AG20443 (cell line): ENCODE measurements around the gene PLEKHG1.

Experiments
- DNase-seq: peaks from one replicate; pipeline ENCODE4 v3.0.0; 2012; ENCODE audit warnings: low spot score, mixed read lengths

The PLEKHG1 gene

DNA sequence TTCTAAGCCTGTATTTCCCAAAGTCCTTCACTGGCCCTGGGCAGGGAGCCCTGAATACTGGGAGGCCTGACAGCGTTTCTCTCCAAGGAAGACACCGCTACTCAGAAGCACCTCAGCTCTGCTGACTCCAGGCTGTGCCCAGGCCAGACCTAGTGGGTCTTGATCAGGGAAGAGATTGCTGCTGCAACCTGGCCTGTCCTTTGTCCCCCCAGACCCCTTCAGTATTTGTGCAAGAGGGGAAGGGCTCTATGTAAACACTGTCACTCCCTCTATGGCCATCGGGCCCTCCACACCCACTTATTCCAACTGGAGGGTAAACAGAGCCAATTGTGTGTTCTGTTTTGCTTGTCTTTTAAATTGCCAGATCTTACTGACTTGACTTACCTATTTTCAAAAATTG, 20.6 kb downstream of the PLEKHG1 start:
- DNase-seq = no peak

GRCh38 chr6:150620763-150621162, 21.1 kb downstream of the PLEKHG1 start:
- DNase-seq = no peak

- DNase-seq = no peak
These were observed 22.8 kb downstream of the PLEKHG1 start for GRCh38 chr6:150622476-150622875.

DNA sequence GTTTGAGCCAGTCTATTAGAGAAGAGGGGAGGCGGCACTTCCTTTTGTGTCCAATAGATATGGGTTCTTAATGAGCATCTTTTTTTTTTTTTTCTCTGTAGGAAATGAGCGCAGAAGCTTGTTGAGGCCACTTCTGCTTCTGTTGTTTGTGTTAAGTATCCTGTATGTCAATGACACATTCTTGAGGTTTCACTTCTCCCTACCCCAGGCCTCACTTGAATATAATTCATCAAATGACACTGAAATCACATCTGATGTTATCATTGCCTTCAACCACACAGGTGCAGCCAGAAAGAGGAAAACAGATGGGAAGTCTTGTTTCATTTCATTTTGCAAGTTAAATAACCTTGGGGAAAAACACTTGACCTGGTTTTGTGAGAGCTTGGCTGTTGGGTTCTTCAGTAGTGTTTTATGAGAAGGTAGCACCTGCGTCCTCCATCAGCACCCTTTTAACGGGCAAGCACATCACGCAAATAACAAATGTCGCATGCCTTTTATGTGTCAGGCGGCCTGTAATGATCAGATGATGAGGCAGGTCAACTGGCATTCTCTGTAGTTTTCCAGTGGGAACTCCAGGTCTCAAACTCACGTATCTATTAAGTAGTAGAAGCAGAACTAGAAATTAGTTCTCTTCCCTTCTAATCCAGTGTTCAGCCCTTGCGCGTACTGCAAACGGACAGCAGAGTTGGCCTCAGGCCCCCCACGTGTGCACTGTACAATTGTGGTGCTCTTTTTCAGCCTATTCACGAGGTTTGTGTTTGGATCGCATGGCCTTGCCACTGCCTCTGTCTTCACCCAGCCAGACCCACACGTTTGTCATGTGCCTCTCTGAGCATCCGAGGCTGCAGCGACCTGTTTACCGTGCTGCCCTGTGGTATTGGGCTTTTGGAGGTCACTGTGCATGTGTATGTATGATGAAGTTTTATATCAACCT, 23.5 kb downstream of the PLEKHG1 start:
- DNase-seq = no peak

- no peak for DNase-seq
These were observed 24.5 kb downstream of the PLEKHG1 start for GRCh38 chr6:150624191-150624590.

- DNase-seq = no peak
These were observed 26.2 kb downstream of the PLEKHG1 start for GRCh38 chr6:150625927-150626326.

DNA sequence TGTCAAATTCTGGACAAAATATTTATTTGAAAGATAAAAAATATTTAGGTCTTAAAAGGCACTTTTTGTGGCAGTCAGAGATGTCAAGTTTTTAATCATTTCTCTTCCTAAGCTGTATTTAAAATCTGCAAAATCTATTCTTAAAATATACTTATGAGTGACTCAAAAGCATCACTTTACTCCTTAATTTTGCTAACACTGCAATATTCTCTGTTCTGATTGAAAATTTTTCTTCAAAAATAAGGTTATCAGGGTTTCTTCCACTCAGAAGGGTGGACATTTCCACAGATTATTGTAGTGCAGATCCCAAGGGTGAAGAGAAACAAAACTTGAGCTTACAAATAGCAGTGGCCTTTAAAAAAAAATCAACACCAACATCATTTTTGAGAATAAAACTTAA, 27.5 kb downstream of the PLEKHG1 start:
- no peak for DNase-seq

- DNase-seq = no peak
These were observed 27.9 kb downstream of the PLEKHG1 start for GRCh38 chr6:150627585-150628025.

DNA sequence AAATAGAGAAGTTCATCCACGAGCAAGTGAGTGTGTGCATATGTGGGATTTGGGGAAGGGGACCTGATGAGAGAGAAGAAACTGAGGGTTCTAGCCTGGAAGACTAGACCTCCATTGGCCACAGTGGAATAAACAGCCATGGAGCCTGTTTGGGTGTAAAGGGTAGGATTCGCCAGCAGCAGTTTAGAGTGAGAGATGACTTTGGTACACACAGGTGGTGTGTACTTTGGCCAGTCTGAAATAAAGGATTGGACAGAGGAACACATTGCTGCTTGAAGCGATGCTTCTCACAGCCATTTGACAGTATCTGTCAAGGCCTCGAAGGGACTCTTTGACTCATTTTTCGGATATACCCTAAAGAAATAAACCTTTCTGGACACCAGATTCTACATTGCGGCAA, 29.2 kb downstream of the PLEKHG1 start:
- DNase-seq = no peak

GRCh38 chr6:150631283-150631983, 31.7 kb downstream of the PLEKHG1 start:
- no peak for DNase-seq

DNA sequence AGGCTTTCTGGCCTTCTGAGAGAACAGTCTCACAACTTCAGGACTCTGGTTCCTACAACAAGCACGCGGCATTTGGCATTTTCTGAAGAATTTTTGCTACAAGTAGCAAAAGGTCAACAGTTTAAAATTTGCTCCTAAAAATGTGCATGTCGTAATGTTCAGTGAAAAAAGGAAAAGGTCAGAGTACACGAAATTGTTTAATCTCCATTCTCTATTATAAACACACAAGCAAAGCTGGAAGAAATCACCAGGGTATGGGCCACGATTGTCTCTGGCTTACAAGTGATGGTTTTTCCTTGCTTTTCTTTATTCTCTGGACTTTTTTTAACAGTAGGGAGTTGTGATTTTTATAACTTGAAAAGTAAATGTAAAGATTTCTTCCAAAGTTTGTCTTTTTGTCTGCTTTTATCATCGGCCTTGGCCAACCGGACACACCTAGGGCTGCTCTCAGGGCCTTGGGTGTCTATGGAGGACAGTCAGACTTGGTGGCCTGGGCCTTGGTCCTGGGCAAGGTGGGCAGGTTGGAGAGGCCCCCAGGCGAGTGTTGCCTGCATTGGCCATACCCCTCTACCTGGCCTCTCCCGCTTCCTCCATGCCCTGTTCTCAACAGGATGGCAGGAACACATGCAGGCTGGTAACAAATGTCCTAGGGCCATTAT, 32.4 kb downstream of the PLEKHG1 start:
- no peak for DNase-seq

GRCh38 chr6:150632785-150633485, 33.2 kb downstream of the PLEKHG1 start:
- DNase-seq = no peak

- DNase-seq = no peak
These were observed 33.8 kb downstream of the PLEKHG1 start for GRCh38 chr6:150633486-150633834.

DNA sequence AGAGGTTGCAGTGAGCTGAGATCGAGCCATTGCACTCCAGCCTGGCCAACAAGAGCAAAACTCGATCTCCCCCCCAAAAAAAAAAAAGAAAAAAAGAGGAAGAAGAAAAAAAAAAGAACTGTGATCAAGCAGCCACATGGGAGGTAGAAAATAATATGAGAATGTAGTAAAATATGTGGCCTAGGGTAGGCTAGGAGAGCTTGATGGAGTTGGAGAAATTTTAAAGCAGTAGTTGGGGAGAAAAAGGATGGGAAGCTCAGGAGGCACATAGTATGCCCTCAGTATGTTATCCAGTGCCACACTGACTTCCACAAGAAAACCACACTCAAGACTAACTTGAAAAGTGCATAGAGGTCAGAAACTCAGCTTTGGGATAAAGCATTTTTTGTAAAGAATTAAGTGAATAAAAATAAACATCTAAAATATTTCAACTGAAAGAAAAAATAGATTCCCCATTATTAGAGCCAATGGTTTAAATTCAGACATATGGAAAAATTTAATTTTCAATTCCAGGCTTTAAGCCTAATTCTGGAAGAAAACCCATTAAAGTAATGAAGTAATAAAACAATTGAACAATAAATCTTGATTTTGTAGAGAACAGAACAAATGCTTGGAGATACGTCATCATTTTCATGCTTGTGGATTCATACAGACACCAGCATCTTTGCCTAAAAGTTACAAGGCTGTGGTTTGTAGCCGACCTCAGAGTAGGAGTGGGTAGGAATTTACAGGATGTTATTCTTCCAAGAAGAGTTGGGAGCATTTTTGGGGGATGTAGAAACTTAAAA, 34.7 kb downstream of the PLEKHG1 start:
- peak; percentile 20 for DNase-seq

DNA sequence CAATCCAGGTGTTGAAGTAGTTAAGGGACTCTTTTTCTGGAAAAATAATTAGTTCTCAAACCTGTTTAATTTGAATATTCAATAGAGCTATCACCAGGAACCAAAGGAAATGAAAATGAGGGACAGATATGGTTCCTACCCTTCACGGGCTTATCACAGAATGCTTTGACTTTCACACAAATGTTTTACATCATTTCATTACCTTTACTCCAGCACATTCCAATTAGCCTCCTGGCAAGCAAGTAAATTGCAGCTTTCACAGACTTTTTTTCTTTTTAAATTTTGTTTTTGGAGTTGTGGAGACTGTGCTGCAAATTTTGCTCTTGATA, 35.2 kb downstream of the PLEKHG1 start:
- DNase-seq = no peak

DNA sequence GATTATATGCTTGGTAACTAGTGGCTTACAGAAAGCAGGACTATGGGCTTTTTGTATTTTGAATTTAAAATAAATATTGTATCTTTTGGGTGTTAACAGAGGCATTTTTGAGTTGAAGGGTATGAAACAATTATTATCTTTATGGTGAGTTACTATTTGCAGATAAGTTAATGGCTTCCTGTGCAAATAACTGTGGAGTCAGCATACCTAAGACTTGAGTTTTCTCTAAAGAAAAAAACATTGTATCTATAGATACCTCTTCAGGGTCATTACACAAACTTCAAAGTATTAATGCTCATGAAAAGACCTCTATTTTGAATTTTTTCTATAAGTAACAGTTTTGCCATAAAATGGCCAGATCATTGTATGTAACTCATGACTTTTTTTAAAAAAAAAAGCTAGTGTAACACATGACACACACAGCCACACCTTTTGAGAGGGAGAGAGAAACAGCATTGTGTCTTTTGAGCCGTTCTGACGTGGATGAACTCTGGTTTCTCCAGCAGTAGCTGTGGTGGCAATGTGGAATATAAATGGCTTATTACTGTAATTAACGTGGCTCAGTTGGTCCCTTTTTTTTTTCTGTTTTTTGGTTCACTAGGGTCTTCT, 36.3 kb downstream of the PLEKHG1 start:
- DNase-seq = no peak

DNA sequence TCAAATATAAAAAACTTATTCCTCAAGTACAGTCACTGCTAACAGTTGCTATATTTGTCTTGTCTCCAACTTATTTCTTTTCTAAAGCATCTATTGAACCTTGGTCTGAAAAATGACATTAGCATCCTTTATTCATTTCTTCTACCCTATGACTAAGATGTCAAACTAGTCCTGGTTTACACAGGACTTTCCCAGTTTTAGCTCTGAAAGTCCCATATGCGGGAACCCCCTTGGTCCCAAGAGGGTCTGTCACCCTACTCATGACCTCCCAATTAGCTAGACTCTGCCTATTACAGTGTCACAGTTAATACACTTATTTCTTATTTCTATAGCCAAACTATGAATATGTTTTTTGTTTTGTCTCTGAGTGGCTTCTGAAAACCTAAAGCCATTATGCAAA, 37.1 kb downstream of the PLEKHG1 start:
- no peak for DNase-seq

- DNase-seq = no peak
These were observed 37.6 kb downstream of the PLEKHG1 start for GRCh38 chr6:150637266-150637665.

DNA sequence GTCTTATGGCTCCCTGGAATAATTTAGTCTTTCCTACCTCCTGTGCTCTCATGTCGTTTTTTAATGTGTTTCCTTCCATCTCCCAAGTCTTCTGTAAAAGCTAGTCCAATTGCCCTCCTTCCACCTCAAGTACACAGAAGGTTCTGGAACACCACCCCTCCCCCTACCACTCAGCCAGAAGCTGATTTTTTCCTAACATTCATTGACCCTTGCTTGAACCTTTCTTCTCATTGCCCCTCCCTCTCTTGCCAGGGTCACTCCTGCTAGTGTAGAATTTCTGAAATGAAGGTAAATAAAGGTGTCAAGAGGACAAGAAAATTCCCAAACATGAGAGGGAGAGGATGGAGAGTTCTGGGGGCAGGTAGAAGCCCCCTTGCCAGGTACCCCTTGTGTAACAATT, 38.6 kb downstream of the PLEKHG1 start:
- DNase-seq = no peak

DNA sequence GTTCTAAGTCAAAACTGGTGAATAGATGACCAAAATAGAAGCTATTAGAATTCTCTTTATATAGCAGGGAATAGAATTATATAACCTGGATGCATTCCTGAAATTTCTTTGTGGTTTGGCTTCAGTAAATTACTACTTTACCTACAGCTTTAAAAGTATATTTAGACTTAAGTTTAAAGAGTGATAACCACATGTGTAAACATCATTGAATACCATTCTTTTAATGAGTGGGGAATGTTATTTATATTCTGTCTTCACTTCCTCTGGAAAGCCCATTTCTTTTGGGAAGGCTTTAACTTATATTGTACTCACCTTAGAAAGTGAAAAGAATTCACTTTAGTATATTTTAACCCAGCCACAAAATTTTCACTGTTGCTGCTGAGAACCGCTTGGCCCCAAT, 39.1 kb downstream of the PLEKHG1 start:
- DNase-seq = no peak

DNA sequence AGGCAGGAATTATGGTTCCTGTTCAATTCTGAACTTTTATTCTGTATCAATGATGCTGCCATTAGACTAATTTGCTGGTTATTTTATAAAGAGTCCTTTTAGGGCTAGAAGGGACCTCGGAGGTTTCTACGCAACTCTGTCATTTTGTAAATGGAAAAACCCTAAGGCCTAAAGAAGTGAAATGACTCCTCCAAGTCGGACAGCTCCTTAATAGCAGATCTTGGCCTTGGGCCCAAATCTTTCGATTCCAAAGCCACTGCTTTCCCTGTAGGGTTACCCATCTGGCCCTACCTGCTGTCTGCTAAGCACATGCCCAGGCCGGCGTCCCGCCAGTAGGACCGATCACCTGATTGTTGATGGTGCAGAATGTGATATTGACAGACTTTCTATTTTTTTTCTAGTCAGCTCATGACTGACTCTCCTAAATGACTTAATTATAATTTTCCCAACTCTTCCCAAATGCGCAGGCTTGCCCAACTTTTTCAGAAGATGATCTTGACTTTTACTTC, 40.2 kb downstream of the PLEKHG1 start:
- DNase-seq = no peak
